Astrocyte of the spinal cord (primary cell): ENCODE data around the gene ARHGAP15.

ENCODE experiments used
- DNase-seq: peaks from one replicate; pipeline ENCODE4 v3.0.0; 2011; ENCODE audit warnings: low read depth, low spot score
- H3K4me3 ChIP-seq: 2 replicates; pipeline ENCODE4 v1.5.1; 2011; ENCODE audit warnings: low read depth, mild to moderate bottlenecking, low read length, moderate library complexity
- CTCF ChIP-seq: IDR thresholded peaks from 2 replicates; pipeline ENCODE4 v1.5.1; 2012; ENCODE audit warnings: low read depth, mild to moderate bottlenecking, low read length, inconsistent platforms
- in situ Hi-C: cut with HindIII; loops from 2 replicates; pipeline ENCODE4 v1.10.0; 2017; ENCODE audit warnings: low sequenced_read_pairs

Gene ARHGAP15

DNA sequence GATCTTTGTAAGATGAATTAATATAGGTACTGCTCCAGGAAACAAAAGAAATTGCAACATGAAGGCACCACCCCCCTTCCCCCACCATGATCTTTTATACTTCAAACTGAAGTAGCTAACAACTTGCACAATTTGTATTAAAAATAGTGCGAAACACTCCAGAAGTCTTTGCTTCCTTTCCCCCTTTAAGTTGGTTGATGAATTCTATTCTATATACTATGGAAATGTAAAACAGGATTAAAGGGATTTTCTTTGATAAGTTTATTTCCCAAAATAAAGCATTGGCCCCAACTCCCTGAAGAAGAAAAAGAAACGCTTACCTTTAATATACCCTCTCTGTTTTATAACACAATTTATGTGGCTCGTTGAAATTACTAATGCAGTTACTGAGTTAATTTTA, 227.1 kb downstream of the ARHGAP15 start:
- no peak overlapping the region for H3K4me3 ChIP-seq
- DNase-seq: no peak
- TF ChIP-seq CTCF: no peak
- in situ Hi-C loops: no loop called here

GRCh38 chr2:143356736-143357446, 227.7 kb downstream of the ARHGAP15 start:
- DNase-seq: no peak
- no peak for TF ChIP-seq CTCF
- in situ Hi-C loops: no loop called here
- no peak overlapping the region for H3K4me3 ChIP-seq

GRCh38 chr2:143357966-143358365, 228.7 kb downstream of the ARHGAP15 start:
- TF ChIP-seq CTCF: no peak
- in situ Hi-C loops: no loop called here
- no peak overlapping the region for H3K4me3 ChIP-seq
- DNase-seq: no peak

DNA sequence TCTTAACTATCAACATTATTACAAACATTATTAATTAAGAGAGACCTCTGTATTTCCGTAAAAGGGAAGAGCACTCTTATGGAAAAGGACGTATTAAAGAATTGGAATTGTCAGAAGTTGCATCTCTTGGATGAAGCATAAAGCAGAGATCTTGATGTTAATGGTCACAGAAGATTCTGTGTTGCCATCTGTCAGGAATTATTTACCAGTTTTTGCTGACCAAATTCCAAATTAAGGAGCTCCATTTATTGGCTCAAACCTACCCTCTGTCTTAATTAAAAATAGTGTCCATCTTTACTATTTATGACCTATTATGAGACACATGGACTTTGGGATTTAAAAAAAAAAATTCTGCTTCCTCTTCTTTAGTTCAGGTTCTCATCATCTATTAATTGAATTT, 232.1 kb downstream of the ARHGAP15 start:
- no peak for DNase-seq
- no peak overlapping the region for H3K4me3 ChIP-seq
- in situ Hi-C loops: no loop called here
- no peak for TF ChIP-seq CTCF

GRCh38 chr2:143371616-143372015, 242.4 kb downstream of the ARHGAP15 start:
- no peak for TF ChIP-seq CTCF
- in situ Hi-C loops: no loop called here
- no peak overlapping the region for H3K4me3 ChIP-seq
- DNase-seq: no peak

GRCh38 chr2:143375384-143375880, 246.2 kb downstream of the ARHGAP15 start:
- in situ Hi-C loops: no loop called here
- H3K4me3 ChIP-seq: no peak overlapping the region
- no peak for TF ChIP-seq CTCF
- DNase-seq: peak; percentile 12
